ENCODE results near the gene HIPK4. TPM values are rescaled to one million over a fixed set of nuclear protein-coding genes. Genes with fewer than 3 reads are reported as not detected.
A peak's percentile ranks its signal among the peaks of the same experiment; 100 is the strongest.

The HIPK4 gene
- total and polyA plus RNA-seq, 4 donors = 0.02 to 0.17 TPM; not detected in 2

DNA sequence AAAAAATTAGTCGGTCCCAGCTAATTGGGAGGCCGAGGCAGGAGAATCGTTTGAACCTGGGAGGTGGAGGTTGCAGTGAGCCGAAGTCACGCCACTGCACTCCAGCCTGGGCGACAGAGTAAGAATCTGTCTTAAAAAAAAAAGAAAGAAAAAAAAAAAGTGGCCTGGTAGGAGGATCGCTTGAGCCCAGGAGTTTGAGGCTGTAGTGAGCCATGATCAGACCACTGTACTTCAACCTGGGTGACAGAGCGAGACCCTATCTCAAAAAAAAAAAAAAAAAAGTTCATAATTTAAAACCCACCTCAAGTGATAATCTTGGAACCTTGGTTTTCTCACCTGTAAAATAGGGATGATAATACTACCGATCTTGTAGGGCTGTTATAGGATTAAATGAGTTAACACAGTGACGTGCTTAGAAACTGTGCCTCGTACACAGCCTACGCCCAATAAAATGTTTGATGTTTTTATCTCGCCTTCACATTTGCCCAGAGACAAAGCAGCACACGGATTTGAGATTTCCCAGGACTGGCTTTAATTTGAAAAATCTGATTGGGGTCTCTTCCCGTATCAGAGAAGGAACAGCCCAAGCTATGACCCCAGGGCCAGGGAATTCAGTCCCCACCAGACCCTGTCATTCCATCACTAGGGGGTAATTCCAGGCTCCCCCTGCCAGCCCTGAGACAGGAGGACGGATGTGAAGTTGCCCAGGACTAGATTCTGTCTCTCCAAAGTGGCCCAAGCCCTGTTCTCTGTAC, 32.2 kb upstream of the HIPK4 start:
- H3K36me3 ChIP-seq (ENCODE audit: control insufficient read depth in 4 of 4, insufficient read depth in 3 of 4, low read depth in 1 of 4, low read length in 3 of 4) = peaks cover 2 to 5% (median 4%) of the 10 kb centered on the region in 4 donors
- no peak for TF ChIP-seq GABPA (IDR thresholded peaks at IDR 0.05 in 1 of 2, conservative IDR thresholded peaks at IDR 0.05 in 1 of 2)
- TF ChIP-seq FOXA1 (IDR thresholded peaks at IDR 0.05) = no peak
- no peak for TF ChIP-seq NR2F2 (IDR thresholded peaks at IDR 0.05)
- TF ChIP-seq, protein P1, sequence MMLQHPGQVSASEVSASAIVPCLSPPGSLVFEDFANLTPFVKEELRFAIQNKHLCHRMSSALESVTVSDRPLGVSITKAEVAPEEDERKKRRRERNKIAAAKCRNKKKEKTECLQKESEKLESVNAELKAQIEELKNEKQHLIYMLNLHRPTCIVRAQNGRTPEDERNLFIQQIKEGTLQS (IDR thresholded peaks at IDR 0.05) = no peak
- TF ChIP-seq SP1 (IDR thresholded peaks at IDR 0.05) = no peak
- TF ChIP-seq MAX (IDR thresholded peaks at IDR 0.05) = no peak
- TF ChIP-seq FOXA2 (IDR thresholded peaks at IDR 0.05) = no peak
- no peak for TF ChIP-seq RXRA (IDR thresholded peaks at IDR 0.05)
- TF ChIP-seq, protein P2, sequence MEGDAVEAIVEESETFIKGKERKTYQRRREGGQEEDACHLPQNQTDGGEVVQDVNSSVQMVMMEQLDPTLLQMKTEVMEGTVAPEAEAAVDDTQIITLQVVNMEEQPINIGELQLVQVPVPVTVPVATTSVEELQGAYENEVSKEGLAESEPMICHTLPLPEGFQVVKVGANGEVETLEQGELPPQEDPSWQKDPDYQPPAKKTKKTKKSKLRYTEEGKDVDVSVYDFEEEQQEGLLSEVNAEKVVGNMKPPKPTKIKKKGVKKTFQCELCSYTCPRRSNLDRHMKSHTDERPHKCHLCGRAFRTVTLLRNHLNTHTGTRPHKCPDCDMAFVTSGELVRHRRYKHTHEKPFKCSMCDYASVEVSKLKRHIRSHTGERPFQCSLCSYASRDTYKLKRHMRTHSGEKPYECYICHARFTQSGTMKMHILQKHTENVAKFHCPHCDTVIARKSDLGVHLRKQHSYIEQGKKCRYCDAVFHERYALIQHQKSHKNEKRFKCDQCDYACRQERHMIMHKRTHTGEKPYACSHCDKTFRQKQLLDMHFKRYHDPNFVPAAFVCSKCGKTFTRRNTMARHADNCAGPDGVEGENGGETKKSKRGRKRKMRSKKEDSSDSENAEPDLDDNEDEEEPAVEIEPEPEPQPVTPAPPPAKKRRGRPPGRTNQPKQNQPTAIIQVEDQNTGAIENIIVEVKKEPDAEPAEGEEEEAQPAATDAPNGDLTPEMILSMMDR (IDR thresholded peaks at IDR 0.05; ENCODE audit: low read depth, low read length, missing input control) = no peak
- DNase-seq (ENCODE audit: low spot score) = no peak
- WGBS = 84% methylated on average over 16 of the region's 16 CpGs
- H3K27ac ChIP-seq (ENCODE audit: low read depth in 1 of 2, low read length in 2 of 2) = peak overlapping the region; percentile 93 to 98
- peak overlapping the region; percentile 26 to 96 for H3K9ac ChIP-seq (ENCODE audit: low read depth in 1 of 2, low read length in 2 of 2)
- no peaks in the 10 kb centered on the region for H3K27me3 ChIP-seq (ENCODE audit: control insufficient read depth in 4 of 4, insufficient read depth in 4 of 4, low read length in 3 of 4)
- no peaks in the 10 kb centered on the region for H3K9me3 ChIP-seq (ENCODE audit: control insufficient read depth in 4 of 4, low read length in 3 of 4)
- peaks cover 0 to 16% (median 10%) of the 10 kb centered on the region in 4 donors for H3K4me1 ChIP-seq (ENCODE audit: control insufficient read depth in 4 of 4, insufficient read depth in 4 of 4, low read length in 3 of 4)
- H3K4me3 ChIP-seq (ENCODE audit: low read depth in 1 of 3, low read length in 3 of 3) = no peak overlapping the region

DNA sequence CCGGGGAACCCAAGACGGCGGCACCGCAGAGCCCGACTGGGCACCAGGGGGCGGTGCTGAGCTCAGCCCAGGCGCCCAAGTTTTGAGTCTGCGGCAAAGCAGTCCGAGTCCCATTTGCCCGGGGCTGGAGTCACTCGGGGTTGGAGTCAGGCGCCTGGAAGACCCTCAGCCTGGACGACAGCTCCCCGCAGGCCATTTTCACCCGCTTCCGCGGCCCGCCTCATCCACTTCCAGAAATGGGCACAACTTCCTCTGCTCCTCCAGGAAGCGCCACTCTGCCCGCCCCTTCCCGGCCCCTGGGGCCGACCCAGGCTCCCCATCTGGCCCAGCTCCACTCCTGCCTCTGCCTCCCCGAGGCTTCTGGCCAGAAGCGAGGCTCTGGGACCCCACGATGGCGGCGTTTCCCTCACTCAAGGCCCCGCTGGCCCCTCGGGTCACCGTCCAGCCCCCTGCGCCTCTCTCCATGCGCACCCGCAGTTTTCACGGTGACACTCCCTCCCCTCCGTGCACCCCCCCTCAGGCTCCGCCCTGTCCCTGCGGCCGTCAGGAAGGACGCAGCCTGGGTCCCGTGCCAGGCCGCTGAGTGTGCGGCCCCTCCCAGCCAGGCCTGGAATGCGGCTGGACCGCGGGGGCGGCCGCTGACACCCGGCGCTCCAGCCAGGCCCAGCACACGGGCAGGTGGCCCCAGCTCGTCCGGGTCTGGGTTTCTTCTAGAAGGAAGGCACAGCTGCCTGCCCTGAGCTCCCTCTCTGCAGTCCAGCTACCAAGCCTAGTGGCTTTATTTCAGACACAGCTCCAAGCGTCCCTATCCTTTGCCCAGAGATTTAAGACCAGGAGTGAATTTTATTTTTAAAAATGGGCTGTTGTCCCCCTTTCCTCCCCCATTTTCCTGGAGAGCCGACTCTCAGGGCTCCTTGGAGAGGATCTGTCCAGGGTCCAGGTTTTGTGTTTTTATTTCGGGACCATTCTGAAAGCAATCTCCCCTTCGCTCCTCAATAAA, 31.1 kb upstream of the HIPK4 start:
- TF ChIP-seq REST (IDR thresholded peaks at IDR 0.05) (peak; percentile 83), FOXA1 (IDR thresholded peaks at IDR 0.05) (peak; percentile 43), YY1 (IDR thresholded peaks at IDR 0.05) (peak; percentile 73), RXRA (IDR thresholded peaks at IDR 0.05) (no peak), SP1 (IDR thresholded peaks at IDR 0.05) (peak; percentile 83), GABPA (IDR thresholded peaks at IDR 0.05 in 1 of 2, conservative IDR thresholded peaks at IDR 0.05 in 1 of 2) (peak in 1 of 2 donors; percentile 70), TAF1 (conservative IDR thresholded peaks at IDR 0.05) (peak; percentile 33), HNF4A (conservative IDR thresholded peaks at IDR 0.05) (peak; percentile 16 to 48), EGR1 (IDR thresholded peaks at IDR 0.05; ENCODE audit: low read depth in 2 of 2) (peak; percentile 97 to 99), RAD21 (IDR thresholded peaks at IDR 0.05) (peak; percentile 74 to 79), NR2F2 (IDR thresholded peaks at IDR 0.05) (peak; percentile 26), MAX (IDR thresholded peaks at IDR 0.05) (no peak)
- TF ChIP-seq, protein P1 (IDR thresholded peaks at IDR 0.05) = no peak
- TF ChIP-seq, protein P3, sequence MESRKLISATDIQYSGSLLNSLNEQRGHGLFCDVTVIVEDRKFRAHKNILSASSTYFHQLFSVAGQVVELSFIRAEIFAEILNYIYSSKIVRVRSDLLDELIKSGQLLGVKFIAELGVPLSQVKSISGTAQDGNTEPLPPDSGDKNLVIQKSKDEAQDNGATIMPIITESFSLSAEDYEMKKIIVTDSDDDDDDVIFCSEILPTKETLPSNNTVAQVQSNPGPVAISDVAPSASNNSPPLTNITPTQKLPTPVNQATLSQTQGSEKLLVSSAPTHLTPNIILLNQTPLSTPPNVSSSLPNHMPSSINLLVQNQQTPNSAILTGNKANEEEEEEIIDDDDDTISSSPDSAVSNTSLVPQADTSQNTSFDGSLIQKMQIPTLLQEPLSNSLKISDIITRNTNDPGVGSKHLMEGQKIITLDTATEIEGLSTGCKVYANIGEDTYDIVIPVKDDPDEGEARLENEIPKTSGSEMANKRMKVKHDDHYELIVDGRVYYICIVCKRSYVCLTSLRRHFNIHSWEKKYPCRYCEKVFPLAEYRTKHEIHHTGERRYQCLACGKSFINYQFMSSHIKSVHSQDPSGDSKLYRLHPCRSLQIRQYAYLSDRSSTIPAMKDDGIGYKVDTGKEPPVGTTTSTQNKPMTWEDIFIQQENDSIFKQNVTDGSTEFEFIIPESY (IDR thresholded peaks at IDR 0.05) = no peak
- TF ChIP-seq, protein P2 (IDR thresholded peaks at IDR 0.05; ENCODE audit: low read depth, low read length, missing input control) = peak; percentile 83
- H3K27me3 ChIP-seq (ENCODE audit: control insufficient read depth in 4 of 4, insufficient read depth in 4 of 4, low read length in 3 of 4) = no peaks in the 10 kb centered on the region
- H3K36me3 ChIP-seq (ENCODE audit: control insufficient read depth in 4 of 4, insufficient read depth in 3 of 4, low read depth in 1 of 4, low read length in 3 of 4) = peaks cover 2 to 5% (median 4%) of the 10 kb centered on the region in 4 donors
- no peaks in the 10 kb centered on the region for H3K9me3 ChIP-seq (ENCODE audit: control insufficient read depth in 4 of 4, low read length in 3 of 4)
- peak overlapping the region; percentile 96 to 97 for H3K9ac ChIP-seq (ENCODE audit: low read depth in 1 of 2, low read length in 2 of 2)
- peak overlapping the region; percentile 52 to 75 (median 62) for H3K4me3 ChIP-seq (ENCODE audit: low read depth in 1 of 3, low read length in 3 of 3)
- peak overlapping the region; percentile 93 to 98 for H3K27ac ChIP-seq (ENCODE audit: low read depth in 1 of 2, low read length in 2 of 2)
- peaks cover 0 to 13% (median 8%) of the 10 kb centered on the region in 4 donors for H3K4me1 ChIP-seq (ENCODE audit: control insufficient read depth in 4 of 4, insufficient read depth in 4 of 4, low read length in 3 of 4)
- WGBS = under 1% methylated on average over 56 of the region's 56 CpGs
- DNase-seq (ENCODE audit: low spot score) = peak; percentile 92

Data from liver (tissue), 9 donors.